Measurements from ENCODE around the gene ENTHD1.
A peak's percentile ranks its signal among the peaks of the same experiment; 100 is the strongest.
"Not testable (repeated sequence)": the region's sequence is repeated elsewhere in the genome, so short reads cannot be mapped to it uniquely, and the experiment has no call there.

Gene ENTHD1

GRCh38 chr22:39745789-39746188 lies 147.8 kb downstream of the ENTHD1 start:
- no peak for DNase-seq (ENCODE audit: low read depth)
- H3K4me3 ChIP-seq (ENCODE audit: low read depth, low read length), result no peak overlapping the region

GRCh38 chr22:39744353-39744752 lies 149.2 kb downstream of the ENTHD1 start:
- H3K4me3 ChIP-seq (ENCODE audit: low read depth, low read length), result no peak overlapping the region
- no peak for DNase-seq (ENCODE audit: low read depth)

GRCh38 chr22:39743935-39744334 lies 149.6 kb downstream of the ENTHD1 start:
- no peak for DNase-seq (ENCODE audit: low read depth)
- H3K4me3 ChIP-seq (ENCODE audit: low read depth, low read length), result no peak overlapping the region

- DNase-seq (ENCODE audit: low read depth), result no peak
- no peak overlapping the region for H3K4me3 ChIP-seq (ENCODE audit: low read depth, low read length)
Observed at GRCh38 chr22:39739338-39740027, 154.1 kb downstream of the ENTHD1 start.

- no peak overlapping the region for H3K4me3 ChIP-seq (ENCODE audit: low read depth, low read length)
- peak; percentile 26 for DNase-seq (ENCODE audit: low read depth)
Observed at GRCh38 chr22:39738746-39739145, 154.8 kb downstream of the ENTHD1 start.

GRCh38 chr22:39735776-39736175 lies 157.8 kb downstream of the ENTHD1 start:
- DNase-seq (ENCODE audit: low read depth), result no peak
- H3K4me3 ChIP-seq (ENCODE audit: low read depth, low read length), result no peak overlapping the region

- no peak for DNase-seq (ENCODE audit: low read depth)
- H3K4me3 ChIP-seq (ENCODE audit: low read depth, low read length), result no peak overlapping the region
Observed at GRCh38 chr22:39734866-39735265, 158.7 kb downstream of the ENTHD1 start.

GRCh38 chr22:39734046-39734445 lies 159.5 kb downstream of the ENTHD1 start:
- not testable (repeated sequence) for H3K4me3 ChIP-seq (ENCODE audit: low read depth, low read length); DNase-seq (ENCODE audit: low read depth)

- no peak for DNase-seq (ENCODE audit: low read depth)
- no peak overlapping the region for H3K4me3 ChIP-seq (ENCODE audit: low read depth, low read length)
Observed at GRCh38 chr22:39733191-39733590, 160.4 kb downstream of the ENTHD1 start.

- no peak for DNase-seq (ENCODE audit: low read depth)
Observed at GRCh38 chr22:39732625-39733024, 160.9 kb downstream of the ENTHD1 start.

GRCh38 chr22:39731881-39732555 lies 161.5 kb downstream of the ENTHD1 start:
- no peak overlapping the region for H3K4me3 ChIP-seq (ENCODE audit: low read depth, low read length)
- no peak for DNase-seq (ENCODE audit: low read depth)

More at GRCh38 chr22:39732625-39733024, 160.9 kb downstream of the ENTHD1 start:
- no peak overlapping the region for H3K4me3 ChIP-seq (ENCODE audit: low read depth, low read length)

GRCh38 chr22:39731481-39731880 lies 162.1 kb downstream of the ENTHD1 start:
- DNase-seq (ENCODE audit: low read depth), result no peak
- no peak overlapping the region for H3K4me3 ChIP-seq (ENCODE audit: low read depth, low read length)

- no peak overlapping the region for H3K4me3 ChIP-seq (ENCODE audit: low read depth, low read length)
- no peak for DNase-seq (ENCODE audit: low read depth)
Observed at GRCh38 chr22:39729141-39729934, 164.2 kb downstream of the ENTHD1 start.

- no peak overlapping the region for H3K4me3 ChIP-seq (ENCODE audit: low read depth, low read length)
- no peak for DNase-seq (ENCODE audit: low read depth)
Observed at GRCh38 chr22:39728236-39728860, 165.2 kb downstream of the ENTHD1 start.

- no peak for DNase-seq (ENCODE audit: low read depth)
- no peak overlapping the region for H3K4me3 ChIP-seq (ENCODE audit: low read depth, low read length)
Observed at GRCh38 chr22:39727541-39727940, 166.0 kb downstream of the ENTHD1 start.

GRCh38 chr22:39725351-39726035 lies 168.1 kb downstream of the ENTHD1 start:
- H3K4me3 ChIP-seq (ENCODE audit: low read depth, low read length), result no peak overlapping the region
- DNase-seq (ENCODE audit: low read depth), result no peak

GRCh38 chr22:39724857-39725256 lies 168.7 kb downstream of the ENTHD1 start:
- H3K4me3 ChIP-seq (ENCODE audit: low read depth, low read length), result no peak overlapping the region
- DNase-seq (ENCODE audit: low read depth), result no peak

- no peak overlapping the region for H3K4me3 ChIP-seq (ENCODE audit: low read depth, low read length)
- DNase-seq (ENCODE audit: low read depth), result no peak
Observed at GRCh38 chr22:39724390-39724789, 169.2 kb downstream of the ENTHD1 start.

- H3K4me3 ChIP-seq (ENCODE audit: low read depth, low read length), result no peak overlapping the region
- DNase-seq (ENCODE audit: low read depth), result no peak
Observed at GRCh38 chr22:39723899-39724351, 169.6 kb downstream of the ENTHD1 start.

Measured in skeletal muscle cell (primary cell).